ENCODE results near the gene KDM6A. TPM values are rescaled to one million over a fixed set of nuclear protein-coding genes. Genes with fewer than 3 reads are reported as not detected.

The KDM6A gene
- polyA plus RNA-seq, 1 donor (not counting 4 experiments of a cell fraction or from before 2014, with no cell fraction given) = 64.2 TPM

DNA sequence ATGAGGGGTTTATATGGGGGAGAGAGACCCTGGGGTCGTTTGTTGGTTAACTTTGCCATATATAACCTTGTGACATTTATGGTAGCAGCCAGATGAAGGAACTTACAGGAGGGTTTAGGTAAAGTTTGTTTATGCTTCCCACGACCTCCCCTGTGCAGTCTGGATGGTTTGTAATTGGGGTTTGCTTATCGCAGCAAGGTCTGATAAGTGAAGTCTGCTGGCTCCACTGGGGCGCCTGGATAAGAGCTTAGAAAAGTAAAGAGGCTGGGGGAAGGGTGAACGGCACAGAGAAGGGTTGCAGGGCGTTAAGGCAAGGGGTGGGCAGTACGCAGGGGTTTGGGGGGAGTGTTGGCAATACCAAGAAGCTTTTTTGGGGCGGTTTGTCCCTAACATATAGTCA lies 98.7 kb downstream of the KDM6A start:
- peaks cover 0 to 2% of the 10 kb centered on the region in 2 experiments for H3K36me3 ChIP-seq (ENCODE audit: control insufficient read depth in 2 of 2, extremely low read depth in 1 of 2, insufficient read depth in 2 of 2, low read length in 2 of 2)
- H3K4me3 ChIP-seq (ENCODE audit: control insufficient read depth in 2 of 3, extremely low read depth in 1 of 3, insufficient read depth in 2 of 3, low read depth in 1 of 3, low read length in 3 of 3) = no peak overlapping the region
- H3K9me1 ChIP-seq (ENCODE audit: control insufficient read depth, extremely low read depth, insufficient read depth, low read length) = no peaks in the 10 kb centered on the region
- dilution Hi-C loops (cut with MboI; ENCODE audit: extremely low pct_ligation_motif_present, low sequenced_read_pairs) = no loop called here
- no peak for TF ChIP-seq EZH2 (IDR thresholded peaks at IDR 0.05; ENCODE audit: low read length)
- TF ChIP-seq, protein P1, sequence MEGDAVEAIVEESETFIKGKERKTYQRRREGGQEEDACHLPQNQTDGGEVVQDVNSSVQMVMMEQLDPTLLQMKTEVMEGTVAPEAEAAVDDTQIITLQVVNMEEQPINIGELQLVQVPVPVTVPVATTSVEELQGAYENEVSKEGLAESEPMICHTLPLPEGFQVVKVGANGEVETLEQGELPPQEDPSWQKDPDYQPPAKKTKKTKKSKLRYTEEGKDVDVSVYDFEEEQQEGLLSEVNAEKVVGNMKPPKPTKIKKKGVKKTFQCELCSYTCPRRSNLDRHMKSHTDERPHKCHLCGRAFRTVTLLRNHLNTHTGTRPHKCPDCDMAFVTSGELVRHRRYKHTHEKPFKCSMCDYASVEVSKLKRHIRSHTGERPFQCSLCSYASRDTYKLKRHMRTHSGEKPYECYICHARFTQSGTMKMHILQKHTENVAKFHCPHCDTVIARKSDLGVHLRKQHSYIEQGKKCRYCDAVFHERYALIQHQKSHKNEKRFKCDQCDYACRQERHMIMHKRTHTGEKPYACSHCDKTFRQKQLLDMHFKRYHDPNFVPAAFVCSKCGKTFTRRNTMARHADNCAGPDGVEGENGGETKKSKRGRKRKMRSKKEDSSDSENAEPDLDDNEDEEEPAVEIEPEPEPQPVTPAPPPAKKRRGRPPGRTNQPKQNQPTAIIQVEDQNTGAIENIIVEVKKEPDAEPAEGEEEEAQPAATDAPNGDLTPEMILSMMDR (optimal IDR thresholded peaks at IDR 0.05 in 1 of 3, IDR thresholded peaks at IDR 0.05 in 1 of 3, conservative IDR thresholded peaks at IDR 0.05 in 1 of 3; ENCODE audit: extremely low read depth in 1 of 3, insufficient read depth in 2 of 3, low read length in 3 of 3) = no peak
- peaks cover 80% of the 10 kb centered on the region for H3K79me2 ChIP-seq (ENCODE audit: control insufficient read depth, insufficient read depth, low read length)
- FAIRE-seq = no peak
- no peak for DNase-seq (ENCODE audit: low read depth, low spot score)
- H3K27ac ChIP-seq (ENCODE audit: control insufficient read depth, insufficient read depth, low read length) = no peak overlapping the region
- H3K27me3 ChIP-seq (ENCODE audit: control insufficient read depth, extremely low read depth, insufficient read depth, low read length) = no peaks in the 10 kb centered on the region
- no peak overlapping the region for H2AFZ ChIP-seq (ENCODE audit: control insufficient read depth, low read length)
- H3K4me2 ChIP-seq (ENCODE audit: control insufficient read depth, extremely low read depth, insufficient read depth, low read depth, low read length) = no peak overlapping the region
- H3K4me1 ChIP-seq (ENCODE audit: control insufficient read depth, extremely low read depth, insufficient read depth, low read length) = peaks cover 21% of the 10 kb centered on the region
- H3K9me3 ChIP-seq (ENCODE audit: control insufficient read depth, low read depth, low read length) = no peaks in the 10 kb centered on the region
- no peak overlapping the region for H3K9ac ChIP-seq (ENCODE audit: control insufficient read depth, extremely low read depth, insufficient read depth, low read length)
- H4K20me1 ChIP-seq (ENCODE audit: control insufficient read depth, extremely low read depth, insufficient read depth, low read length) = no peaks in the 10 kb centered on the region

DNA sequence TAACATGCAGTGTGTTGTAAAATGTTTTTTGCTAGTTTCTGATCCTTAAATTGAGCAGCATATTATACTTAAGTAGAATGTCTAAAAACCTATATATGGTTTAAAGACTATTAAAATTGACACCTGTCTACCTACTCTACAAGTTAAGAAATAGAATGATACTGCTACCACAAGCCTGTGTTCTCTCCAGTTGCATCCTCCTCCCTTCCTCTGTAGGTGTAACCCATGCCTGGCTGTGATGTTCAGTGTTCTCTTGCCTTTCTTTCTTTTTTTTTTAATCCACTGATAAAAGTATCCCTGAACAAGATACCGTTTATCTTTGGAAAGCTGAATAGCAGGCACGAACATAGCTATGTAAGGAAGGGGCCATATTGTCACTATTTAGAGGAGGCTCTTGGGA lies 99.1 kb downstream of the KDM6A start:
- Histone ChIP-seq H3K79me2 (ENCODE audit: control insufficient read depth, insufficient read depth, low read length) (peaks cover 82% of the 10 kb centered on the region), H4K20me1 (ENCODE audit: control insufficient read depth, extremely low read depth, insufficient read depth, low read length) (no peaks in the 10 kb centered on the region), H3K9ac (ENCODE audit: control insufficient read depth, extremely low read depth, insufficient read depth, low read length) (no peak overlapping the region), H3K27me3 (ENCODE audit: control insufficient read depth, extremely low read depth, insufficient read depth, low read length) (no peaks in the 10 kb centered on the region), H3K4me1 (ENCODE audit: control insufficient read depth, extremely low read depth, insufficient read depth, low read length) (peaks cover 21% of the 10 kb centered on the region), H3K36me3 (ENCODE audit: control insufficient read depth in 2 of 2, extremely low read depth in 1 of 2, insufficient read depth in 2 of 2, low read length in 2 of 2) (peaks cover 0 to 3% of the 10 kb centered on the region in 2 experiments), H3K27ac (ENCODE audit: control insufficient read depth, insufficient read depth, low read length) (no peak overlapping the region), H3K9me1 (ENCODE audit: control insufficient read depth, extremely low read depth, insufficient read depth, low read length) (no peaks in the 10 kb centered on the region), H3K4me3 (ENCODE audit: control insufficient read depth in 2 of 3, extremely low read depth in 1 of 3, insufficient read depth in 2 of 3, low read depth in 1 of 3, low read length in 3 of 3) (no peak overlapping the region), H3K9me3 (ENCODE audit: control insufficient read depth, low read depth, low read length) (no peaks in the 10 kb centered on the region), H2AFZ (ENCODE audit: control insufficient read depth, low read length) (no peak overlapping the region), H3K4me2 (ENCODE audit: control insufficient read depth, extremely low read depth, insufficient read depth, low read depth, low read length) (no peak overlapping the region)
- dilution Hi-C loops (cut with MboI; ENCODE audit: extremely low pct_ligation_motif_present, low sequenced_read_pairs) = no loop called here
- no peak for FAIRE-seq
- TF ChIP-seq, protein P1 (optimal IDR thresholded peaks at IDR 0.05 in 1 of 3, IDR thresholded peaks at IDR 0.05 in 1 of 3, conservative IDR thresholded peaks at IDR 0.05 in 1 of 3; ENCODE audit: extremely low read depth in 1 of 3, insufficient read depth in 2 of 3, low read length in 3 of 3) = no peak
- no peak for TF ChIP-seq EZH2 (IDR thresholded peaks at IDR 0.05; ENCODE audit: low read length)
- no peak for DNase-seq (ENCODE audit: low read depth, low spot score)
